ENCODE results near the gene PLA2G12A.

Gene PLA2G12A

DNA sequence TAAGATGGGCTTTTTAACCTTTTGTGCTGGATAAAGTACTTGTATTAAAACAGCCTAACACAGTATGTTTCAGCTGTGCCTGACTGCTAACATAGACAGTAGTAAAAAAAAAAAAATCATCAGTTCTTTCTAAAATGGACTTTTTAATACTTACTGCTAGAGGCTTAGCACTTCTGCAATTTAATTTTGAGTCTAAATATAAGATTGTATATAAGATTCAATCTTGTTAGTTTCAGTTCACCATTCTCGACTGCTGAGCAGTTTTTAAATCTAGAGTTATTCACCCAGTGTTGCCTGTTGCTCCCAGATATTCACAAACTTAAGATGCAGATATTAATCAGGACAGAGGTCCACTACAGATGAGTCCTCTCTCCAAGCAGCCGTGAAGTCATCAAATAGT lies 6.8 kb downstream of the PLA2G12A start:
- no peak overlapping the region for H3K4me3 ChIP-seq (ENCODE audit: low read length)
- H3K9ac ChIP-seq (ENCODE audit: low read length), result no peak overlapping the region
- TF ChIP-seq, protein P1, sequence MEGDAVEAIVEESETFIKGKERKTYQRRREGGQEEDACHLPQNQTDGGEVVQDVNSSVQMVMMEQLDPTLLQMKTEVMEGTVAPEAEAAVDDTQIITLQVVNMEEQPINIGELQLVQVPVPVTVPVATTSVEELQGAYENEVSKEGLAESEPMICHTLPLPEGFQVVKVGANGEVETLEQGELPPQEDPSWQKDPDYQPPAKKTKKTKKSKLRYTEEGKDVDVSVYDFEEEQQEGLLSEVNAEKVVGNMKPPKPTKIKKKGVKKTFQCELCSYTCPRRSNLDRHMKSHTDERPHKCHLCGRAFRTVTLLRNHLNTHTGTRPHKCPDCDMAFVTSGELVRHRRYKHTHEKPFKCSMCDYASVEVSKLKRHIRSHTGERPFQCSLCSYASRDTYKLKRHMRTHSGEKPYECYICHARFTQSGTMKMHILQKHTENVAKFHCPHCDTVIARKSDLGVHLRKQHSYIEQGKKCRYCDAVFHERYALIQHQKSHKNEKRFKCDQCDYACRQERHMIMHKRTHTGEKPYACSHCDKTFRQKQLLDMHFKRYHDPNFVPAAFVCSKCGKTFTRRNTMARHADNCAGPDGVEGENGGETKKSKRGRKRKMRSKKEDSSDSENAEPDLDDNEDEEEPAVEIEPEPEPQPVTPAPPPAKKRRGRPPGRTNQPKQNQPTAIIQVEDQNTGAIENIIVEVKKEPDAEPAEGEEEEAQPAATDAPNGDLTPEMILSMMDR (IDR thresholded peaks at IDR 0.05; ENCODE audit: low read depth, low read length), result no peak
- TF ChIP-seq EZH2phosphoT487 (IDR thresholded peaks at IDR 0.05; ENCODE audit: low read depth), result no peak
- peaks cover 6% of the 10 kb centered on the region for H3K36me3 ChIP-seq (replicated peaks; ENCODE audit: low read depth, low read length)
- peaks cover 8% of the 10 kb centered on the region for H3K79me2 ChIP-seq (ENCODE audit: low read length)
- peak overlapping the region; percentile 23; the same call in 1 of the 2 replicates for H3K4me2 ChIP-seq (ENCODE audit: low read length)
- no peak overlapping the region for H3K27ac ChIP-seq (ENCODE audit: low read length)
- H3K9me3 ChIP-seq (ENCODE audit: insufficient read depth, low read length), result no peaks in the 10 kb centered on the region
- H3K27me3 ChIP-seq (ENCODE audit: low read depth, low read length), result no peaks in the 10 kb centered on the region
- H4K20me1 ChIP-seq (ENCODE audit: insufficient read depth, low read length), result no peaks in the 10 kb centered on the region
- no peak overlapping the region for H2AFZ ChIP-seq (ENCODE audit: low read depth, low read length)
- H3K4me1 ChIP-seq (ENCODE audit: low read length), result peaks cover 12% of the 10 kb centered on the region

DNA sequence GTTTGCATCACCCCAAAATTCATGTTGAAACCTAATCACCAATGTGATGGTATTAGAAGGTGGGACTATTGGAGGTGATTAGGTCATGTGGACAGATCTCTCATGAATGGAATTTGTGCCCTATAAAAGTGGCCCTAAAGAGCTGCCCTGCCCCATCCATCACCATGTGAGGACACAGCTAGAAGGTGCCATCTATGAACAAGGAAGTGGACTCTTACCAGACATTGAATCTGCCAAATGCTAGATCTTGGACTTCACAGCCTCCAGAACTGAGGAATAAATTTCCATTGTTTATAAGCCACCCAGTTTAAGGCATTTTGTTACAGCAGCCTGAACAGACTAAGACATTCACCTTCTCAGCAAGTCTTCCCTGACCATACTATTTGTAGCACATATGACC lies 7.5 kb downstream of the PLA2G12A start:
- Histone ChIP-seq H3K4me3 (ENCODE audit: low read length) (no peak overlapping the region), H3K36me3 (replicated peaks; ENCODE audit: low read depth, low read length) (peaks cover 6% of the 10 kb centered on the region), H3K9me3 (ENCODE audit: insufficient read depth, low read length) (no peaks in the 10 kb centered on the region), H3K9ac (ENCODE audit: low read length) (no peak overlapping the region), H3K4me2 (ENCODE audit: low read length) (no peak overlapping the region), H2AFZ (ENCODE audit: low read depth, low read length) (no peak overlapping the region), H3K79me2 (ENCODE audit: low read length) (peaks cover 8% of the 10 kb centered on the region), H4K20me1 (ENCODE audit: insufficient read depth, low read length) (no peaks in the 10 kb centered on the region), H3K27me3 (ENCODE audit: low read depth, low read length) (no peaks in the 10 kb centered on the region), H3K27ac (ENCODE audit: low read length) (no peak overlapping the region), H3K4me1 (ENCODE audit: low read length) (peaks cover 10% of the 10 kb centered on the region)
- TF ChIP-seq EZH2phosphoT487 (IDR thresholded peaks at IDR 0.05; ENCODE audit: low read depth), result no peak
- TF ChIP-seq, protein P1 (IDR thresholded peaks at IDR 0.05; ENCODE audit: low read depth, low read length), result no peak

- no peak overlapping the region for H2AFZ ChIP-seq (ENCODE audit: low read depth, low read length)
- no peak overlapping the region for H3K9ac ChIP-seq (ENCODE audit: low read length)
- H3K79me2 ChIP-seq (ENCODE audit: low read length), result peaks cover 8% of the 10 kb centered on the region
- H3K27me3 ChIP-seq (ENCODE audit: low read depth, low read length), result no peaks in the 10 kb centered on the region
- peaks cover 10% of the 10 kb centered on the region for H3K4me1 ChIP-seq (ENCODE audit: low read length)
- TF ChIP-seq EZH2phosphoT487 (IDR thresholded peaks at IDR 0.05; ENCODE audit: low read depth), result no peak
- TF ChIP-seq, protein P1 (IDR thresholded peaks at IDR 0.05; ENCODE audit: low read depth, low read length), result no peak
- no peak overlapping the region for H3K4me3 ChIP-seq (ENCODE audit: low read length)
- no peak overlapping the region for H3K27ac ChIP-seq (ENCODE audit: low read length)
- no peaks in the 10 kb centered on the region for H3K9me3 ChIP-seq (ENCODE audit: insufficient read depth, low read length)
- H3K36me3 ChIP-seq (replicated peaks; ENCODE audit: low read depth, low read length), result peaks cover 6% of the 10 kb centered on the region
- no peaks in the 10 kb centered on the region for H4K20me1 ChIP-seq (ENCODE audit: insufficient read depth, low read length)
- H3K4me2 ChIP-seq (ENCODE audit: low read length), result no peak overlapping the region
These were observed 8.8 kb downstream of the PLA2G12A start for GRCh38 chr4:109721033-109721432.

- no peak overlapping the region for H3K4me2 ChIP-seq (ENCODE audit: low read length)
- peaks cover 8% of the 10 kb centered on the region for H3K79me2 ChIP-seq (ENCODE audit: low read length)
- H4K20me1 ChIP-seq (ENCODE audit: insufficient read depth, low read length), result no peaks in the 10 kb centered on the region
- H3K4me1 ChIP-seq (ENCODE audit: low read length), result peaks cover 10% of the 10 kb centered on the region
- no peak overlapping the region for H3K9ac ChIP-seq (ENCODE audit: low read length)
- H2AFZ ChIP-seq (ENCODE audit: low read depth, low read length), result no peak overlapping the region
- H3K9me3 ChIP-seq (ENCODE audit: insufficient read depth, low read length), result no peaks in the 10 kb centered on the region
- TF ChIP-seq, protein P1 (IDR thresholded peaks at IDR 0.05; ENCODE audit: low read depth, low read length), result no peak
- TF ChIP-seq EZH2phosphoT487 (IDR thresholded peaks at IDR 0.05; ENCODE audit: low read depth), result no peak
- no peaks in the 10 kb centered on the region for H3K27me3 ChIP-seq (ENCODE audit: low read depth, low read length)
- peaks cover 6% of the 10 kb centered on the region for H3K36me3 ChIP-seq (replicated peaks; ENCODE audit: low read depth, low read length)
- no peak overlapping the region for H3K27ac ChIP-seq (ENCODE audit: low read length)
- H3K4me3 ChIP-seq (ENCODE audit: low read length), result no peak overlapping the region
These were observed 10.3 kb downstream of the PLA2G12A start for GRCh38 chr4:109719604-109720003.
